ENCODE measurements around the gene ARFIP2.
A peak's percentile ranks its signal among the peaks of the same experiment; 100 is the strongest.

Gene ARFIP2

GRCh38 chr11:6481924-6482275 lies 769 bp upstream of the ARFIP2 start:
- no peak for DNase-seq (ENCODE audit: low spot score)

DNA sequence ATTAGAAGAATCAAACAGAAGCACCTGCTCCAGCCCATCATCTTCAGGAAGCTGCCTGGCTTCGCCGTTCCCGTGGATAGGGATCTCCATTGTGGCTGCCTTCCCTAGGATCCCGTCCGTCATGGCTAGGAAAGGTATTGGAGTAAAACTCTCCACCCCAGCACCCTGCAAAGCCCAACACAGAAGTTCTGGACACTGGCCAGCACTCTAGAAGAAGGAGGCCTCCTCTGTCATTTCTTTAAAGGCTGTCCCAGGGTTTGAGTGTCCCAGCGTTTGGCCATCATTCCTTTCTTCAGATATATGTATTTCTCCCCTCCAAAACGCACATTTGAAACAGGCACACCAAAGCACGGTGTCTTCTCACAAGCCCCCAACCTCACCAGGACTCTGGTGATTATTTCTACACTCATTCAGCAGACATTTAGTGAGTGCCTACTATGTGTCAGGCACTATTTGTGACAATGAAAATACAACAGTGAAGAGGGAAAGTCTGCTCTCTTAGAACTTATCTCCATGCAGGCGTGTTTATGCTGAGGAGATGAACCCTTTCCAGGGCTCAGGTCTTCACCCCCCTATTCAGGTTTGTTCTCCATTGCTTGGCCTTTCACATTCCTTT lies 724 bp downstream of the ARFIP2 start:
- DNase-seq (ENCODE audit: low spot score), result no peak

- DNase-seq (ENCODE audit: low spot score), result no peak
Measured at GRCh38 chr11:6476571-6476970, 4.6 kb downstream of the ARFIP2 start.

DNA sequence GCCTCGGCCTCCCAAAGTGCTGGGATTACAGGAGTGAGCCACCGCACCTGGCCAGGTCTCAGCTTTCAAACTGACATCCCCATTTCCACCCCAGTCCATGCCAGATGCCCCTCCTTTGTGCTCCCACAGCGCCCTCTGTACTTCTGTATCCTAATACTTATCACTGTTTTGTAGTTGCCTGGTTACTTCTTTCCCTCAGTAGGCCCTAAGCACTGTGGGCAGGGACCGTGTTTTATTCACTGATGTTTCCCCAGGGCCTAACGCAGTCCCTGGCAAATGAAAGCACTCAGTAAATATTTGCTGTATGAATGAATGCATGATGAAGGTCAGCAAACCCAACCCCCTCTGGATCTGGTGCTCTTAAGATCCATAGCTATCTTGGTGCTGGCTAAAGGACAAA lies 5.2 kb downstream of the ARFIP2 start:
- peak; percentile 42 for DNase-seq (ENCODE audit: low spot score)

GRCh38 chr11:6474806-6475500 lies 6.2 kb downstream of the ARFIP2 start:
- peak; percentile 16 for DNase-seq (ENCODE audit: low spot score)

GRCh38 chr11:6474413-6474792 lies 6.7 kb downstream of the ARFIP2 start:
- peak; percentile 26 for DNase-seq (ENCODE audit: low spot score)

DNA sequence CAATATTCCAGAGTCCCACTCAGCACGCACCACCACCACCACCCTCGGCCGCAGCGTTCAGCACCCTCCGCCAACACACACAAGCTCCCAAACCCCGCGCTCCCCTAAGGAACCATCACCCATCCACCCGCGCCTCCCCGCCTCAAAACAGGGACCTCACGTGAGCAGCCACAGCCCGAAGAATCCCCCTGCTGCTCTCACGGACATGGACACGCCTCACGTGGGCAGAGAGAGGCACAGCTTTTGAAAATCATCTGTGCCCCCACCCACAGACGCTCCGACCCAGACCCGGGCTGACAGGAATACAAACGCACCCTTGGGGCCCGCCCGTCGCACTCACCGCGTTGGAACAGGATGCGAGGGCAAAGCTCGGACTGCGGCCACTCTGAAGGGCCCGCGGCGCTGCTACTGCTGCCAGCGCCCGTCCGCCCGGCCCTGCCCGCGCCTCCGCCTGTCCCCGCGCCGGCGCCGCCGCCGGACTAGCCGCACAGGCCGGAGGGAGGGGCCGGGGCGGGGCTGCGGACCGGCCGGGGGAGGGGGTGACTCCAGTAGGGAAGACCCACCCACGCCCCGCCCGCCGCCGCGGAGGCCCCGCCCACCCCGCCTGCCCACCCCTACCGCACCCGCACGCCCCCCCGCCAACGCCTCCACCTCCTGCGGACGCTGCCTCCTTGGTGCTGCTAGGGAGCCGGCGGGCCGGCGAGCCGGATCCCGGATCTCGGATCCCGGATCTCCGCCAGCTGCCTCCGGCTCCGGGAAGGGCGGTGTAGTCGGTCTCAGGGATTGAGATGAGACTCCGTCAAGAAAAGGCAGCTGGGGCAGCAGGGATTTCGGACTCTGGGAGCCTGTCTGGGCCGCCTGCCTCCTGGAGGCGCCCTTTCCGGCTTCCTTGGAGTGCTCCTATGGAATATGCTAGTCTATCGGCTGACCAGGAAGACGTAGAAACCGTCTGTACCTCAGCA lies 7.4 kb downstream of the ARFIP2 start, which contains the start of gene TRIM3:
Gene TRIM3 (minus strand): TSS at position 491 of the 962 bp plus-strand sequence. CDS start 8,246 bp downstream, outside the sequence.
- peak; percentile 67 for DNase-seq (ENCODE audit: low spot score)

- DNase-seq (ENCODE audit: low spot score), result no peak
Measured at GRCh38 chr11:6472934-6473333, 8.2 kb downstream of the ARFIP2 start.

- DNase-seq (ENCODE audit: low spot score), result no peak
Measured at GRCh38 chr11:6469599-6469998, 11.5 kb downstream of the ARFIP2 start.

DNA sequence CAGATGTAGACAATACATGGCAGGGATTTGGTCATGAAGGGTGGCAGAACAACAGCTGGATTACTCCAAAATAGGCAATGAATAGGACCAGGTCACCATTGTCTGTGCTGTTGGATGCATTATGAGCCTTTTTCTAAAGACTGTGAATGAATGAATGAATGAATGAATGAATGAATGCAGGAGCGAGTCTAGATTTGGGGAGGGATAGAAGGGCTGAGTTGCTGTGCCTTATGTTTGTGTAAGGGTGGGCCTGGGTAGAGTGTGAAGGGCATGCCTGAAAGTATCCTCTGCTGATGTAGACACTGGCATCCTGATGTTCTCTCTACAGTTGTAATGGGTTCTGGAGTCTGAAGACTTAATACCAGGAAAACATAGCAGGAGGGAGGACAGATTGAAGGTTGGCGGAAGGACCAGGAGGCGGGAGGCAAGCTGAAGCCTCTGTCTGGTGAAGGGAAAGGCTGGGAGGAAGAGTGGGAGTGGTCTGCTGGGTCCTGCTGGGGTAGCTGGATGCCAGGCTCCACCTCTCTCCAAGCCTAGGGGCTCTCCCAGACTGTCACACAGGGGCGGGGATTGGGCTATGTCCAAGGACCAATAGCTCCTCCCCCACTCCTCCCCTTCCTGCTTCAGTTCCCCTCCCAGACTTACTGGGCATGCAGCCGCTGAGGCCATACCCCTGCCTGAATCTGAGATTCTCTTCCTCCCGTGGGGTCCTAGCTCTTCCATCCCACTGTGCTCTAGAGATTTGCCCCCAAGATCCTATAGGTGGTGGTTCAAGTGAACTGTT lies 12.2 kb downstream of the ARFIP2 start:
- peak; percentile 48 for DNase-seq (ENCODE audit: low spot score)

GRCh38 chr11:6459099-6459450 lies 22.1 kb downstream of the ARFIP2 start:
- no peak for DNase-seq (ENCODE audit: low spot score)

GRCh38 chr11:6458352-6459098 lies 22.6 kb downstream of the ARFIP2 start:
- no peak for DNase-seq (ENCODE audit: low spot score)

DNA sequence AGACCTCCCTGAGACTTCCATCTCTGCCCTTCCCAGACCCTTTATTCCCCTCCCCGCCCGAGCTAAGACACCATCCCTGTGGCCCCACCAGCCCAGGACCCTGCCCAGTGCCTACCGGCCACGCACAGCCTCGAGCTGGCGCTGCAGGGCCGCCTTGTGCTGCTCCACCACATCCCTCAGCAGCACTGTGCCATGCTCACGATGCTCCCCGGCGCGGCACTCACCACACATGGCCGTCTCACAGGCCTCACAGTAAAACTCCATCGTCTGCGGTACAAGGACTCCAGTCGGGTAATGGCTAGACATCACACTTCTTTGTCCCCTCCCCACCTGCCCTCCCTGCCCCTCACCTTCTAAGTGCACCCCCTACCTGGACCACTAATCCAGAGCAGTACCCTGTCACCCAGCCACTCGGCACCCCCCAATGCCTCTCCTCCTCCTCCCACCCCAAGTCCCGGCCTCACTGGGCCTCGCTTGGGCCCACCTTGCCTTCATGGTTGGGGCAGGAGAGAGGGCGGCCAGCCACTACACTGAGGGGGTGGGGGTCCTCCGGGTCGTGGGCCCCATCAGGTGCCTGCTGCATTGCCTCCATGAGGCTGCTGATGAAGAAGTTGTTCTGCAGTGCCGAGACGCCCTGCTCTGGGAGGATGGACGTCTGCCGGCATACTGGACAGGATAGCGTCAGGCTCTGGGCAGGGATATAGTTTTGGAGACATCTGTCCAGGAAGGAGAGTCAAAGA lies 23.4 kb downstream of the ARFIP2 start:
- no peak for DNase-seq (ENCODE audit: low spot score)

DNA sequence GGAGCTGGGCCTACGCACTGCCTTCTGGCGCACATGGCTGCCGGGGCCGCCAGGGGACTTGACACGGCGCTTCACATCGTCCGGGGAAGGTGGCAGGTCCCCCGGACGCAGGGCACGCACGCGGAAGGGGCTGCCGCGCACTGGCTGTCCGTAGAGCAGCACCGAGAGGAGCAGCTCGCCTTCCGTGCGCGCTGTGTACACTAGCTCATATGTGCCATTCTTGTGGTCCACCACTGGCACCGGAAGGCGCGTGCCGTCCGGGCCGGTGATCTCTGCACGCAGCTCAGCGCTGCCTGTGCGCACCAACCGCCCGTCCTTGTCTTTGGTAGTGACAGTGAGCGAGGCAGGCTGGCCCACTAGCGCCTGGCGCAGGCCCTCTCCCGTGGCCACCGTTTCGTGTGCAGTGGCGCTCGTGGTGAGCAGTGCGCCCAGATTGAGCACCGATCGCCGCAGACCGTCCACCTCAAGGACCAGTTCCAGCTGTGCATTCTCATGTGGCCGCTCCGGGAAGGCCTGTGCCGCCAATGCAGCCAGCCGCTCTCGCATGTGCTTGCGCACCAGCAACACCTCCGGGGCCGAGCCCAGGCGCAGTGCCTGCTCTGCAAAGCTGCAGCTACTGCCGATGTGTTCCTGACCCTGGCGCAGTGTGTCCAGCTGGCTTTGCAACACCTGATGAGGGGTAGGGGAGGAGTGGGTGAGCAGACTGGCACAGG lies 24.6 kb downstream of the ARFIP2 start:
- DNase-seq (ENCODE audit: low spot score), result no peak

DNA sequence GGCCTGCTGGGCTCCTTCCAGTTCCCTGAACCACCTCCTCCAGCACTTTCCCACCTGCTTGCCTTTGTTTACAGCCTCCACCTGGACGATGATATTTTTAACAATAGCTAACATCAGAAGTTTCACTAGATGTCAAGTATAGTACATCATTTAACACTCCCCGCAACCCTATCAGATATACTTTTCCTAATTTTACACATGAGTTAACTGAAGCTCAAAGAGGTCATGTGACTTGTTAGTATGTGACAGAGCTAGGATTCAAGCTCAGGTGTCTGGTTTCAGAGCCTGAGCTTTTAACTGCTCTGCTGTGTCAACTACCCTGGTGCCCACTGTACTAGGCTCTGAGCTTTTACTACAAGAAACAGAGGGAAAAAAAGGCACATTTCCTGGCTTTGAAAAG lies 26.1 kb downstream of the ARFIP2 start:
- DNase-seq (ENCODE audit: low spot score), result no peak

GRCh38 chr11:6453152-6453551 lies 28.0 kb downstream of the ARFIP2 start:
- no peak for DNase-seq (ENCODE audit: low spot score)

- no peak for DNase-seq (ENCODE audit: low spot score)
Measured at GRCh38 chr11:6452219-6452618, 28.9 kb downstream of the ARFIP2 start.

- no peak for DNase-seq (ENCODE audit: low spot score)
Measured at GRCh38 chr11:6448574-6448973, 32.6 kb downstream of the ARFIP2 start.

DNA sequence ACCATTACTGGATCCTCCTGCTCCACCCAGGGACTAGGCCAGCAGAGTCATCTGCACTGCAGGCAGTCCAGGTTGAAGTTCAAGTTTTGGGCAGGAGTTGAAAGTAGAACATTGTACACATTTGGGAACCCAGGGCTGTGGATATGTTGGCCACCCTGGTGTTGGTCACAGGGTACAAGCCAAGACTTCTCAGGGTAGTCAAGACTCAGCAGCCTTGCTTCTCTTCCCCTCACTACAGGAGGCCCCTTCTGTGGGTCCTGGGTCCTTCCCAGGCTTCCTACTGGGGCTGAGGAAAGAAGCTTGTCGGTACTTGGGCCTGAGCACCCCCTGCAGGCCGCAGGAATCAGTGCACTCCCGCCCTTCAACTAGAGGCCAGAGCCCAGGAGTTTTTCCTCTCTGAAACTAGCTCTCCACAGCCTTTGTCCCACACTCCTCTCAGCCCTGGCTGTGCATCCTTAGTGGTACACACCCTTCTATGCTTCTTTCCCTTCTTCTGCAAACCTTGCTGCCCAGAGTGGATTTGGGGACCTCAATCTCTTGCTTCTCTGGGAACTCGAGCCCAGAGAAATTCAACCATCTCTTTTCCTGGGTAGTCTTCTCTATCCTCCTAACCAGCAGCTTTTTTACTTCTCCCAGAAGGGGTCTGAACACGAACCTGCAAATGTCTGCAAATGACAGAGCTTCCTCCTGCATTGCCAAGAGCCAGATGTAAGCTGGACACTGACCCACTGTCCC lies 37.7 kb downstream of the ARFIP2 start:
- DNase-seq (ENCODE audit: low spot score), result peak; percentile 58
